Thyroid gland (tissue), 4 donors: ENCODE data around the gene IREB2. TPM values are rescaled to one million over a fixed set of nuclear protein-coding genes. Genes with fewer than 3 reads are reported as not detected.

Source experiments
- DNase-seq, 2 donors: peaks; one replicate each; pipeline ENCODE4 v3.0.0-alpha.2; 2019
- H3K27ac ChIP-seq, 3 donors: fragments of 200-600 bp; sonication (generic); 1 replicate in 2 of 3; 2 replicates in 1 of 3; pipeline ENCODE4 v1.5.1; 2016 to 2019; ENCODE audit warnings: mild to moderate bottlenecking in 1 of 3, moderate library complexity in 1 of 3
- H3K27me3 ChIP-seq: fragments of 200-600 bp; sonication (generic); one replicate; pipeline ENCODE4 v1.5.1; 2019
- H3K36me3 ChIP-seq, 2 donors: fragments of 200-600 bp; sonication (generic); one replicate each; pipeline ENCODE4 v1.5.1; 2016 to 2019
- H3K4me1 ChIP-seq, 2 donors: fragments of 200-600 bp; sonication (generic); one replicate each; pipeline ENCODE4 v1.5.1; 2017 to 2019
- H3K4me3 ChIP-seq, 3 donors: fragments of 200-600 bp; sonication (generic); replicated peaks in 1 of 3; 1 replicate in 2 of 3; 2 replicates in 1 of 3; pipeline ENCODE4 v1.5.1; 2016; ENCODE audit warnings: mild to moderate bottlenecking in 1 of 3
- H3K9me3 ChIP-seq: fragments of 200-600 bp; sonication (generic); one replicate; pipeline ENCODE4 v1.5.1; 2017
- CTCF ChIP-seq, 6 experiments: fragments of 200-600 bp in 3 of 6; fragments of 450-650 bp in 3 of 6; sonication (generic) in 3 of 6; IDR thresholded peaks; one replicate each; pipeline ENCODE4 v1.5.1; 2016 to 2019; ENCODE audit warnings: antibody characterized with exemption in 6 of 6, mild to moderate bottlenecking in 2 of 6, inconsistent platforms in 1 of 6, moderate library complexity in 1 of 6
- POLR2A ChIP-seq, 2 donors: fragments of 450-650 bp; IDR thresholded peaks; one replicate each; pipeline ENCODE4 v1.6.1; 2017; ENCODE audit warnings: antibody characterized with exemption in 2 of 2, mild to moderate bottlenecking in 2 of 2, moderate library complexity in 1 of 2
- WGBS, 2 donors: methylation state at CpG; one replicate each; pipeline ENCODE4 v1.1.5; 2017; 5-methylcytosine and 5-hydroxymethylcytosine counted together
- intact Hi-C: fragments of 100-400 bp; cut with DNase I; formaldehyde crosslinking; loops from one replicate; pipeline ENCODE4 v1.15.1; 2023
- total RNA-seq, 4 donors: library from RNA; depleted of rRNA; stranded (reverse); fragments of >200 nt; gene quantifications; one replicate each; pipeline ENCODE4 v1.2.3, GENCODE V29; 2016

Gene IREB2
- total RNA-seq, 4 donors from 2014 or later, result 40.7 to 71.5 (median 51.0) TPM

DNA sequence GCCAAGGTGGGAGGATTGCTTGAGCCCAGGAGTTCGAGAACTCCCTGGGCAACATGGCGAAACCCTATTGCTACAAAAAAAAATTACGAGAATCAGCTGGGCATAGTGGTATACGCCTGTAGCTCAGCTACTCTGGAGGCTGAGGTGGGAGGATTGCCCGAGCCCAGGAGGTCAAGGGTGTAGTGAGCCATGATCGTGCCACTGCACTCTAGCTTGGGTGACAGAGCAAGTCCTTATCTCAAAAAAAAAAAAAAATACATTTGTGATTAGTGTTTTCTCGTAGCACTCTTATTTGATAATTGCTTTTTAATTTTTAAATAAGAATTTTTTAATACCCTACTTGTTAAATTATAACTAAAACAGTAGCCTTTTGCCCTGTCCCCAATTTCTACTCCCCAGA lies 18.4 kb downstream of the IREB2 start:
- Histone ChIP-seq H3K36me3 (no peaks in the 10 kb centered on the region), H3K27me3 (no peaks in the 10 kb centered on the region), H3K9me3 (no peaks in the 10 kb centered on the region), H3K4me3 (no peak overlapping the region), H3K27ac (peak overlapping the region; percentile 48 to 79 (median 61)), H3K4me1 (peaks cover 52 to 58% of the 10 kb centered on the region in 2 donors)
- intact Hi-C loops, result no loop called here
- 88 to 92% methylated on average over 7 of the region's 7 CpGs for whole genome bisulfite sequencing, 2 donors
- no peak for DNase-seq
- no peak for TF ChIP-seq CTCF (IDR thresholded peaks at IDR 0.05)
- TF ChIP-seq POLR2A (IDR thresholded peaks at IDR 0.05), result no peak

DNA sequence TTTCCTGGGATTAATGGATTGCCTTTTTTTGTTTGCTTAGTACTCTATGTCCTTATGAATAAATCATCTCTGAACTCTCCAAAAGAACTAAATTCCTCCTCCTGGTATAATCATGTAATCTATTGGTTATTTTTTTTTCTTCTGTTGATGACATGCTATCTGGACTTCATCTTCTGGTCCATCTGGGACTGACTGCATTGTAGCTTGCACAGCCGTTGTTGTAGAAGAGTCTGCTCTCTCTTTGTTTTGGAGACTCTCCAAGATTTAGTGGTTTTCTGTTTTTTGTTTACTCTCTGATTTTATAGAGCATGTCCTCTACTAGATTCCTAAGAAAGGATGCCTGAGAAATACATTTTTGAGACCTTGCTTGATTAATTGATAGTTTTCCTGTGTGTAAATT lies 19.1 kb downstream of the IREB2 start:
- intact Hi-C loops, result no loop called here
- Histone ChIP-seq H3K4me3 (no peak overlapping the region), H3K27me3 (no peaks in the 10 kb centered on the region), H3K36me3 (no peaks in the 10 kb centered on the region), H3K4me1 (peaks cover 56 to 65% of the 10 kb centered on the region in 2 donors), H3K9me3 (no peaks in the 10 kb centered on the region), H3K27ac (peak overlapping the region in 2 of 3 donors; percentile 61 to 79)
- DNase-seq, result no peak
- 5 to 21% methylated on average over 1 of the region's 1 CpG for WGBS, 2 donors
- TF ChIP-seq CTCF (IDR thresholded peaks at IDR 0.05) (no peak), POLR2A (IDR thresholded peaks at IDR 0.05) (no peak)

GRCh38 chr15:78460737-78461136 lies 22.7 kb downstream of the IREB2 start:
- Histone ChIP-seq H3K27ac (peak overlapping the region; percentile 4 to 66 (median 53)), H3K4me3 (no peak overlapping the region), H3K9me3 (no peaks in the 10 kb centered on the region), H3K4me1 (peaks cover 44 to 53% of the 10 kb centered on the region in 2 donors), H3K27me3 (no peaks in the 10 kb centered on the region), H3K36me3 (peaks cover 12 to 14% of the 10 kb centered on the region in 2 donors)
- no peak for TF ChIP-seq POLR2A (IDR thresholded peaks at IDR 0.05)
- no peak for TF ChIP-seq CTCF (IDR thresholded peaks at IDR 0.05)
- DNase-seq, result no peak
- intact Hi-C loops, result no loop called here
- WGBS, 2 donors, result 81% methylated on average over 4 of the region's 4 CpGs

DNA sequence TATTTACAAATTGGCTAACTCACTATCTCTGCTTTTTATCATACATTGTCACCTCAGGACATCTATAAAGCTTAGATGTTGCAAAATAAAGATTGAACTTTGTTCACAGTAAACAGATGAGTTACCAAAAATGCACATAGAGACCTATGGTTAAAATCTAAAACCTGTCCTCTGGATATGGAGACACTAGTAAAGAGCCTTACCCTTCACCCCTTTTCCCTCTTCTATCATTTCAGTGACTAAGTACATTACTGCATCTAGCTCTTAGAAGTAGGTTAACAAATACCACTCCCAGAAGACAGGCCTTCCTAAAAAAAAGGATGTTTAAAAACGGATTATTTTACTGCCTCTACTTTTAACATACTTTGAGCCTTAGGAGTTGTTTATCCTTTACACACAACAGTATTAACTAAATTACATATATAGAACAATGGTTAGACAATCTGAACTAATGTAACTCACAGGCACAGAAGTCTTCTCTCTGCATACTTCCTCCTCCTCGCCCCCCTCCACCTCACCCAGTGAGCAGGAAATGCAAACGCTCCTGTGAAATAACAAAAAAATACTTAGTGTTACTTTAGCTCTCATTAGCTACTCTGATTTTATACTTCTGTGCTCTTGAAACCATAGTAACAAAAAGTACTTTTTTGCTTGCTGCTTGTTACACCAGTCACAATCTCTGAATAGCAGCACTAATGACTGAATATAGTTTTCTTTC lies 23.3 kb downstream of the IREB2 start:
- no peaks in the 10 kb centered on the region for H3K27me3 ChIP-seq
- peaks cover 39 to 48% of the 10 kb centered on the region in 2 donors for H3K4me1 ChIP-seq
- 36 to 45% methylated on average over 3 of the region's 3 CpGs for WGBS, 2 donors
- no peaks in the 10 kb centered on the region for H3K9me3 ChIP-seq
- TF ChIP-seq CTCF (IDR thresholded peaks at IDR 0.05) (no peak), POLR2A (IDR thresholded peaks at IDR 0.05) (no peak)
- DNase-seq, result peak in 1 of 2 donors; percentile 30
- intact Hi-C loops, result no loop called here
- H3K36me3 ChIP-seq, result peaks cover 17 to 20% of the 10 kb centered on the region in 2 donors
- no peak overlapping the region for H3K4me3 ChIP-seq
- H3K27ac ChIP-seq, result peak overlapping the region; percentile 9 to 66 (median 53)

- 92 to 95% methylated on average over 1 of the region's 1 CpG for WGBS, 2 donors
- Histone ChIP-seq H3K36me3 (peaks cover 51 to 54% of the 10 kb centered on the region in 2 donors), H3K9me3 (no peaks in the 10 kb centered on the region), H3K4me3 (no peak overlapping the region), H3K27ac (no peak overlapping the region), H3K27me3 (no peaks in the 10 kb centered on the region), H3K4me1 (no peaks in the 10 kb centered on the region)
- no peak for DNase-seq
- intact Hi-C loops, result no loop called here
- TF ChIP-seq CTCF (IDR thresholded peaks at IDR 0.05) (no peak), POLR2A (IDR thresholded peaks at IDR 0.05) (no peak)
Measured at GRCh38 chr15:78469031-78469430, 31.0 kb downstream of the IREB2 start.
